ENCODE data around the gene KIAA1217.

DNA sequence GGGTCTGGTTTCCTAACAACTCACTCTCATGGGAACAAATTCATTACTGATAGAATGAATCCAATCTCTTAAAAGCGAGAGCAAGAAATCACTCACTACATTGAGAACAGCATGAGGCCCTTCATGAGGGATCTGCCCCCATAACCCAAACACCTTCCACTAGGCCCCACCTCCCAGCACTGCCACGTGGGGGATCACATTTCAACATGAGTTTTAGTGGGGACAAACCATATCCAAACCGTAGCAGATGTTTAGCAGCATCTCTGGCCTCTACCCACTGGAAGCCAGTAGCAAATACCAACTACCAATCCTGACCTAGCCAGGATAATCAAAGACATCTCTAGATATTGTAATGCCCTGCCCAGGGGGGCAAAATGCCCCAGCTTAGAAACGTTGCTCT lies 270.9 kb downstream of the KIAA1217 start:
- TF ChIP-seq EZH2 (IDR thresholded peaks at IDR 0.05; ENCODE audit: borderline replicate concordance, low read depth, low read length, poor library complexity, severe bottlenecking): no peak
- TF ChIP-seq, protein P1, sequence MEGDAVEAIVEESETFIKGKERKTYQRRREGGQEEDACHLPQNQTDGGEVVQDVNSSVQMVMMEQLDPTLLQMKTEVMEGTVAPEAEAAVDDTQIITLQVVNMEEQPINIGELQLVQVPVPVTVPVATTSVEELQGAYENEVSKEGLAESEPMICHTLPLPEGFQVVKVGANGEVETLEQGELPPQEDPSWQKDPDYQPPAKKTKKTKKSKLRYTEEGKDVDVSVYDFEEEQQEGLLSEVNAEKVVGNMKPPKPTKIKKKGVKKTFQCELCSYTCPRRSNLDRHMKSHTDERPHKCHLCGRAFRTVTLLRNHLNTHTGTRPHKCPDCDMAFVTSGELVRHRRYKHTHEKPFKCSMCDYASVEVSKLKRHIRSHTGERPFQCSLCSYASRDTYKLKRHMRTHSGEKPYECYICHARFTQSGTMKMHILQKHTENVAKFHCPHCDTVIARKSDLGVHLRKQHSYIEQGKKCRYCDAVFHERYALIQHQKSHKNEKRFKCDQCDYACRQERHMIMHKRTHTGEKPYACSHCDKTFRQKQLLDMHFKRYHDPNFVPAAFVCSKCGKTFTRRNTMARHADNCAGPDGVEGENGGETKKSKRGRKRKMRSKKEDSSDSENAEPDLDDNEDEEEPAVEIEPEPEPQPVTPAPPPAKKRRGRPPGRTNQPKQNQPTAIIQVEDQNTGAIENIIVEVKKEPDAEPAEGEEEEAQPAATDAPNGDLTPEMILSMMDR (conservative IDR thresholded peaks at IDR 0.05; ENCODE audit: low read depth, low read length): no peak
